HG02884 (cell line): ENCODE measurements around the gene ABCG5.

Source experiments
- ATAC-seq: cut with Tn5 transposase; IDR thresholded peaks from one replicate; pipeline ENCODE4 v1.9.1; 2021; ENCODE audit warnings: mild to moderate bottlenecking, moderate library complexity; ENCODE audit not compliant: unreplicated experiment

Gene ABCG5

GRCh38 chr2:43810888-43811287 lies 27.8 kb downstream of the ABCG5 start:
- no peak for ATAC-seq

- ATAC-seq = no peak
Measured at GRCh38 chr2:43810452-43810851, 28.2 kb downstream of the ABCG5 start.

- ATAC-seq = no peak
Measured at GRCh38 chr2:43806719-43807031, 32.0 kb downstream of the ABCG5 start.

GRCh38 chr2:43803113-43803512 lies 35.5 kb downstream of the ABCG5 start:
- ATAC-seq = no peak

- ATAC-seq = no peak
Measured at GRCh38 chr2:43802135-43802534, 36.5 kb downstream of the ABCG5 start.

- ATAC-seq = no peak
Measured at GRCh38 chr2:43800894-43801293, 37.7 kb downstream of the ABCG5 start.

- no peak for ATAC-seq
Measured at GRCh38 chr2:43798300-43798699, 40.3 kb downstream of the ABCG5 start.

GRCh38 chr2:43796206-43796605 lies 42.4 kb downstream of the ABCG5 start:
- ATAC-seq = no peak

GRCh38 chr2:43794956-43795355 lies 43.7 kb downstream of the ABCG5 start:
- no peak for ATAC-seq

GRCh38 chr2:43792653-43793052 lies 46.0 kb downstream of the ABCG5 start:
- no peak for ATAC-seq

GRCh38 chr2:43791035-43791765 lies 47.4 kb downstream of the ABCG5 start:
- no peak for ATAC-seq

- ATAC-seq = no peak
Measured at GRCh38 chr2:43790147-43790546, 48.5 kb downstream of the ABCG5 start.

- ATAC-seq = no peak
Measured at GRCh38 chr2:43788646-43789045, 50.0 kb downstream of the ABCG5 start.

- no peak for ATAC-seq
Measured at GRCh38 chr2:43787895-43788294, 50.7 kb downstream of the ABCG5 start.

- no peak for ATAC-seq
Measured at GRCh38 chr2:43778233-43778632, 60.4 kb downstream of the ABCG5 start.

GRCh38 chr2:43777306-43777926 lies 61.2 kb downstream of the ABCG5 start:
- no peak for ATAC-seq

- no peak for ATAC-seq
Measured at GRCh38 chr2:43776324-43776723, 62.3 kb downstream of the ABCG5 start.

- ATAC-seq = no peak
Measured at GRCh38 chr2:43774617-43775016, 64.0 kb downstream of the ABCG5 start.

- ATAC-seq = peak; percentile 96
Measured at GRCh38 chr2:43773876-43774613, 64.6 kb downstream of the ABCG5 start, which contains the start of gene DYNC2LI1. Gene DYNC2LI1, plus strand, starts transcription at chr2:43774039. Its CDS starts 100 bp downstream, at chr2:43774139.

- ATAC-seq = no peak
Measured at GRCh38 chr2:43766006-43766405, 72.6 kb downstream of the ABCG5 start.

GRCh38 chr2:43764086-43764705 lies 74.4 kb downstream of the ABCG5 start:
- no peak for ATAC-seq

- no peak for ATAC-seq
Measured at GRCh38 chr2:43763091-43763490, 75.5 kb downstream of the ABCG5 start.
